IPS DF 6.9 (cell line): ENCODE measurements around the gene NXT1.

Experiments used
- DNase-seq: peaks from one replicate; pipeline ENCODE4 v3.0.0-alpha.2; 2013; ENCODE audit warnings: low read depth, low spot score
- H3K27ac ChIP-seq: one replicate; pipeline ENCODE4 v1.5.1; 2013; ENCODE audit warnings: low read length, control low read depth
- H3K27me3 ChIP-seq: 2 replicates; pipeline ENCODE4 v1.6.1; 2013; ENCODE audit warnings: mild to moderate bottlenecking, low read length; ENCODE audit not compliant: control insufficient read depth, insufficient read depth
- H3K36me3 ChIP-seq: 2 replicates; pipeline ENCODE4 v1.6.1; 2013; ENCODE audit warnings: low read length; ENCODE audit not compliant: control insufficient read depth, insufficient read depth
- H3K4me1 ChIP-seq: 2 replicates; pipeline ENCODE4 v1.6.1; 2013; ENCODE audit warnings: low read length; ENCODE audit not compliant: control insufficient read depth, insufficient read depth
- H3K4me3 ChIP-seq: 2 replicates; pipeline ENCODE4 v1.5.1; 2013; ENCODE audit warnings: mild to moderate bottlenecking, low read length
- H3K9me3 ChIP-seq: 2 replicates; pipeline ENCODE4 v1.6.1; 2013; ENCODE audit warnings: low read length, inconsistent platforms; ENCODE audit not compliant: control insufficient read depth, insufficient read depth
- WGBS: extraction: QIAGEN DNeasy Blood & Tissue Kit; methylation state at CpG from one replicate; pipeline ENCODE4 v1.1.7; 2013; ENCODE audit warnings: mixed read lengths, missing lambda C conversion rate; ENCODE audit not compliant: insufficient read length, insufficient coverage; 5-methylcytosine and 5-hydroxymethylcytosine counted together

Gene NXT1

DNA sequence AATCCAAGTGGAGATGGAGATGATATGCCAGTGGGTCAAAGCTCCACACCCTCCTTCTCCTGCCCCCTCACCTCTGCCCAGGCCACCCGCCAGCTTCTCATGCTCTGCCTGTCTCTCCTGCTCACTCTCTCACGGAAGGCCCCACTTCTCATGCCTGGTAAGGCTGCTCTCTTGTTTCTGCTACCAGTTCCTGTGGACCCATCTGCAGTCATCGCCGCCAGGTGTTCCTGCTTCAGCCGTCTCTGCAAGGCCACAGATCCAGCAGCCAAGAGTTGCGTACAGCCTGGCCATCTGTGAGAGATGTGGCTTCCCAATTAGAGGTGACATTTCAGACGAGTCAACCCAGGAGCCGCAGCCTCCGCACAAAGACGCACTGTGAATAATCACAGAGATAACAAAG lies 40.8 kb upstream of the NXT1 start:
- no peak for DNase-seq
- H3K36me3 ChIP-seq: no peaks in the 10 kb centered on the region
- no peaks in the 10 kb centered on the region for H3K4me1 ChIP-seq
- H3K27me3 ChIP-seq: no peaks in the 10 kb centered on the region
- no peaks in the 10 kb centered on the region for H3K9me3 ChIP-seq
- WGBS: no CpG with 5 or more reads among the region's 10 CpGs
- no peak overlapping the region for H3K4me3 ChIP-seq
- H3K27ac ChIP-seq: no peak overlapping the region

DNA sequence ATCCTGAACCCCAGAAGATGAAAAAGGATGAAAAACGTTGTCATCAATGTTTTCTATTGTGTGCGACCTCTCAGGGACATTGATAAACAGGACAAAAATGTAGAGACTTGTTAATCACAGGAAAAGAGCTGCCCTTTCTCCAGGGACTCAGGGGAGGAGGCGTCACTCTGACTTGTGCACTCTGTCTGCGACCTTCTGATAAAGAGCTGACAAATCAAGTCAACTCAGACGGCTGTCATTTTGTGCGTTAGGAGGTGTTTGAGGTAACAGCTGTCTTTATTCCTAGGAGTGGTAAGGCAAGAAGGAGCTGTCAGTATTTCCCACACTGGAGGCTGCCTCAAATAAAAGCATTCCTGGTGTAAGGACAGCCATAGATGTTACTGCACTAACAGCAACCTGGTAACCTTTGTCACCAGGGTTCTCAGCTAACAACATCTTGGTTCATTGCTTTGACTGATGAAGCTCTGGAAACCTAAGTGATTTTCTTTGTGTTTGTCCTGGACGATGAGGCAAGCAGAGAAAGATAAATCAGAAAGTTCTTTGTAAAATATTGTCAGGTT lies 38.6 kb upstream of the NXT1 start:
- Histone ChIP-seq H3K9me3 (no peaks in the 10 kb centered on the region), H3K27me3 (no peaks in the 10 kb centered on the region), H3K27ac (no peak overlapping the region), H3K36me3 (no peaks in the 10 kb centered on the region), H3K4me1 (no peaks in the 10 kb centered on the region), H3K4me3 (no peak overlapping the region)
- no CpG with 5 or more reads among the region's 7 CpGs for WGBS
- no peak for DNase-seq

DNA sequence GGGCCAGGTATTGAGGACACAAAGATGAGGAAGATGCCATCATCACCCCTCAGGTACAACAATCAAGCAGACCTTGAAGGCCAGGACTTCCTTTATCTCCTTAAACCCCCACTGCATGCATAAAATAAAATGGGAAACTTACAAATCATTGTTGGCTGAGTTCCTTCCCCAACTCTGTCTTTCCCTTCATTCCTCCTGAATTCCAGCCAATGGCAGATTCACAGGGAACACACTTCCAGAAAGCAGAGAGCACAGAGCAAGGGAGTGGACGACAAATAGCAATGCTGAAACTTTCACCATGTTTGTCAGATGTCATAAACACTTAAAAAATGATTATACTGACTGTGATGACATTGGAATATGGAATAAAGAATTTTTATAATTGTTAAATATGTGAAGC lies 37.3 kb upstream of the NXT1 start:
- no peaks in the 10 kb centered on the region for H3K9me3 ChIP-seq
- H3K4me3 ChIP-seq: no peak overlapping the region
- no peak overlapping the region for H3K27ac ChIP-seq
- no peaks in the 10 kb centered on the region for H3K36me3 ChIP-seq
- no peak for DNase-seq
- no CpG with 5 or more reads among the region's 1 CpG for WGBS
- H3K27me3 ChIP-seq: no peaks in the 10 kb centered on the region
- no peaks in the 10 kb centered on the region for H3K4me1 ChIP-seq

DNA sequence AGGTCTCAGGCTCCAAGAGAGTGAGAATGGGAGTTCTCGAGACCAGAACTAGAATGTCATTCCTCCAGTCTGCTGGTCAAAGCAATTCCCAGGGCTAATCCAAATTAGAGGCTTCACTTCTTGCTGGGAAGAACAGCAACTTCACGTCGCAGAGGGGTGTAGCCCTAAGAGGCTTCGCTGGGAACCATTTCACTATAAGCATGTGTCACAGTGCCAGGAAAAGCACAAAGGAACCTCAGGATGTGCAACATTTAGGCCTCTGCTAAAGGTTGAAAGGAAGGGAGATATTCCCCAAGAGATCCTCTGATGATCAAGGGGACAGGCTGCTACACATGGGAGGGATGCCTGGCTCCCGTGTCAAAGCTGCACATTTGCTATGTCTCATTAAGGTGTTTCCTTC lies 35.9 kb upstream of the NXT1 start:
- Histone ChIP-seq H3K27me3 (no peaks in the 10 kb centered on the region), H3K4me3 (no peak overlapping the region), H3K36me3 (no peaks in the 10 kb centered on the region), H3K27ac (no peak overlapping the region), H3K9me3 (no peaks in the 10 kb centered on the region), H3K4me1 (no peaks in the 10 kb centered on the region)
- WGBS: no CpG with 5 or more reads among the region's 5 CpGs
- no peak for DNase-seq

DNA sequence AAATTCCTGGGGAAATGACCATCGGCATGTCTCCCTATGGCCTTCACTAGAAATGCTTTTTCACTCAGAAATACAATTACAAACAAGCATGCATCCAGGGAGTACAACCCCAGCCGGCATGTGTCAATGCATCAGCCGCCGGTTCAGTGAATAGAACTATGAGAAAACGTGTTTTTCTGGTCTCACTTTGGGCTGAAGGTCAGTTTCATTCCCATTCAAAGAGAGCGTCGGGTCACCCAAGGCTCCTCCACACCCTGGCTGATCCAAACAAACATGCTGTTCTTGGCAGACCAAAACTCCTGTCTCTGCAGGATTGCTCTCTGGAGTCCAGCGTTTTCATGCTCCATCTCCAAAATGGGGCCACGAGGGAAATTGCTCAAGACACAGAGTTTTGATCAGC lies 35.5 kb upstream of the NXT1 start:
- no peak for DNase-seq
- no peak overlapping the region for H3K4me3 ChIP-seq
- H3K27ac ChIP-seq: no peak overlapping the region
- no peaks in the 10 kb centered on the region for H3K36me3 ChIP-seq
- no peaks in the 10 kb centered on the region for H3K27me3 ChIP-seq
- no peaks in the 10 kb centered on the region for H3K9me3 ChIP-seq
- H3K4me1 ChIP-seq: no peaks in the 10 kb centered on the region
- no CpG with 5 or more reads among the region's 9 CpGs for WGBS

DNA sequence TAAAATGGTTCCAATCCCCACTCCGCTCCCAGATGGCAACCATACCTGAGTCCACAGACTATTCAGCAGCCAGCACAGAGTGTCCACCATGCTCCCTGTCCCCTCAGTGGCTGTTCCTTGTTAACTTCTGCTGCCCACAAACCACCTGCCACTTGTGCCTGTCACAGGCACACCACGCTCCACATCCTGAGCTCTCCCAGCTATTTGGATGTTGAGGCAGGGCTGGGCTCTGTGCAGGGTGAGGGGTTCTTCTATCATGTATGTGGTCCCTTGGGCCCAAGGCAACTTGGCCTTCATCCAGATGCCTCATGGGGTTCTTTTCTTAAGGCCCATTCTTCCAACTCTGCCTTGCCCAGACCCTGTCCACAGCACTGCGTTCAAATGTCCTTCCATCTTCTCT lies 34.0 kb upstream of the NXT1 start:
- Histone ChIP-seq H3K4me1 (no peaks in the 10 kb centered on the region), H3K4me3 (no peak overlapping the region), H3K27ac (no peak overlapping the region), H3K36me3 (no peaks in the 10 kb centered on the region), H3K9me3 (no peaks in the 10 kb centered on the region), H3K27me3 (no peaks in the 10 kb centered on the region)
- no CpG with 5 or more reads among the region's 3 CpGs for WGBS
- DNase-seq: no peak

DNA sequence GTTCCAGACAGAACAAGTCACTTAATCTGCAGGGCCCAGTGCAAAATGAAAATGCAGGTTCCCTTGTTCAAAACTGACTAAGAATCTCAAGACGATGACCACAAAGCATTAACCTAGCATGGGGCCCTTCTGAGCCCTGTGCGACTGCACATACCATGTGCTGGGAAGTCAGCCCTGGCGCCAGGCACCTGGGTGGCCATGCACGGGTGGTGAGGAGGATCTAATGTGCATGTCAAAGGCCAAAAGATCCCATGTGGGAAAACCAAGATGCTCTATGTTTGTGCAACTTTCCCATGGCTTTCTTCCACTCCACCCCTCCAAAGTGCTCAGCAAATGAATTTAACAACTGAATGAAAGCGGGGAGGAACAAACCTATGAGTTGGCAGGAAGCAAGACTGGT lies 33.5 kb upstream of the NXT1 start:
- DNase-seq: no peak
- no peak overlapping the region for H3K27ac ChIP-seq
- no peak overlapping the region for H3K4me3 ChIP-seq
- H3K36me3 ChIP-seq: no peaks in the 10 kb centered on the region
- no peaks in the 10 kb centered on the region for H3K4me1 ChIP-seq
- WGBS: no CpG with 5 or more reads among the region's 5 CpGs
- no peaks in the 10 kb centered on the region for H3K27me3 ChIP-seq
- H3K9me3 ChIP-seq: no peaks in the 10 kb centered on the region

DNA sequence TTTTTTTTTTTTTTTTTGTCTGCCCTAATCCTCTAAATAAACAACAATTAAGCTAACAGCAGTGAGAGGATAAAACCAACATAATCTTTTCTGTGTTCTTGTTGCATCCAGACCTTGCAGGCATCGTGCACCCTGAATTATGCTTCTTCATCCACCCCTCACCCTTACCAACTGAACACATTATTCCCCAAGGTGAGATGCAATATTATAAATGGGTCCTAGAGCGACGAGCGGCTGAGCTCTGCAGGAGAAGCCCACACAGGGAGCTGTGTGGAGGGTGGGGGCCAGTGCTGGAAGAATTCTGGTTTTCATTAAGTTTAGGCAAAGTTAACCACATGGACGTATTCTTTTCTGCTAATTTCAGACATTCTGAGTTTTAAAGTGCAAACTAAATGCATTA lies 32.2 kb upstream of the NXT1 start:
- no peak for DNase-seq
- Histone ChIP-seq H3K36me3 (no peaks in the 10 kb centered on the region), H3K9me3 (no peaks in the 10 kb centered on the region), H3K4me3 (no peak overlapping the region), H3K27ac (no peak overlapping the region), H3K4me1 (no peaks in the 10 kb centered on the region), H3K27me3 (no peaks in the 10 kb centered on the region)
- WGBS: no CpG with 5 or more reads among the region's 5 CpGs

DNA sequence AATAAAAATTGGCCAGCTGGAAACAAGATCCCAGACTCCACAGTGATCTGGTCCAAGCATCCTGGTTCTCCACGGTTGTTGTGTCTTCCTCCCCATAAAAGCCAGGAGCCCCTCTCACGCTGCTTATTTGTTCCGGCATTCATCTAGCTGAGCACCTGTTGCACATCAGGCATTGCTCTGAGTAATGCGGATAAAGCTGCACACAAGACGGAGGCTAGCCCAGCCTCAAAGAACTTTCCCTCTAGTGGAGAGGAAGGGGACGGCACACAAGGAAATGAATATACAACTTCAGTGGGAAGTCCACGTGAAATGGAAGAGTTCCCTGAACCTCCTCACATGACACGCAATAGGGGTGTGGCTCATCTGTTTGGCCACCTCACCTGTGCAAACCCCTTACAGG lies 30.3 kb upstream of the NXT1 start:
- no peaks in the 10 kb centered on the region for H3K9me3 ChIP-seq
- no peak overlapping the region for H3K27ac ChIP-seq
- no peaks in the 10 kb centered on the region for H3K36me3 ChIP-seq
- H3K27me3 ChIP-seq: no peaks in the 10 kb centered on the region
- DNase-seq: no peak
- no peaks in the 10 kb centered on the region for H3K4me1 ChIP-seq
- WGBS: no CpG with 5 or more reads among the region's 8 CpGs
- H3K4me3 ChIP-seq: no peak overlapping the region

DNA sequence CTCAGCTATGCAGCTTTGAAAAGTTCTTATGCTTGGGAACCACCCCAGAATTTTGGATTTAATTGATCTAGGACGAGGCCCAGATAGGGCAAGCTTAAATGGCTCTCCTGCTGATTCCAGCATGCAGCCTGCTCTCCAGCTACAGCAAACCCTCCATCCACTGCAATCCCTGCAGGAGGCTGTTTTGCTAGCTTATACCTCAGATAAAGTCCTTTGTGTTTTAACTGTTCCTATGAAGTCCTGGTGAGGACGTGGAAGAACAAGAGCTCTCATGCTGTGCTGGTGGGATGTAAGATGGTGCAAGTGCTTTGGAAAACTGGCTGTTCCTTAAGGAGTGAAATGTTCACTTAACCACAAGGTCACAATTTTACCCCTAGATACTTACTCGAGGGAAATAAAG lies 25.5 kb upstream of the NXT1 start:
- Histone ChIP-seq H3K9me3 (no peaks in the 10 kb centered on the region), H3K27ac (no peak overlapping the region), H3K4me3 (no peak overlapping the region), H3K4me1 (no peaks in the 10 kb centered on the region), H3K36me3 (no peaks in the 10 kb centered on the region), H3K27me3 (no peaks in the 10 kb centered on the region)
- no CpG with 5 or more reads among the region's 3 CpGs for WGBS
- DNase-seq: no peak

DNA sequence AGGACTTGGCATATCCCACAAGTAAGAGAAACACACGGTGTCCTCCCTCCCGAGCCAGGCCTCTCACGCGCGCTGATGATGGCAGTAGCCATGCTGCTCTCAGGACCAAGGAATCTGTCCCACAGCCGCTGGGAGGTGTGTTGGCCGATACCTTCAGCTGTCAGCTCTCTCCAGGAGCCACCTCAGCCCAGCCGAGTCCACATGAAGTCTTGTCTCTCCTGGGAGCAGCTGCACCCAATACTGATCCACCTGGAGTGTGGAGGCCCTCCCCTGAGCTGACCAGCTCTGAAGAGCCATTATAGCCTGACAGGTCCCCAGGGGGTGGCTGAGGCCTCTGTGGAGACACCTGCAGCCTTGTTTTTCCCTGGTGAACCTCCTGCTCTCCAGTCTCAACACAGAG lies 23.8 kb upstream of the NXT1 start:
- Histone ChIP-seq H3K36me3 (no peaks in the 10 kb centered on the region), H3K9me3 (no peaks in the 10 kb centered on the region), H3K4me1 (no peaks in the 10 kb centered on the region), H3K27me3 (no peaks in the 10 kb centered on the region), H3K27ac (no peak overlapping the region), H3K4me3 (no peak overlapping the region)
- no peak for DNase-seq
- WGBS: no CpG with 5 or more reads among the region's 8 CpGs
